Body of pancreas (tissue), 4 donors: ENCODE measurements around the gene TPO. TPM values are rescaled to one million over a fixed set of nuclear protein-coding genes. Genes with fewer than 3 reads are reported as not detected.

Source experiments
- ATAC-seq: fragments of 150-250 bp; one replicate; pipeline ENCODE4 v1.9.1; 2016
- DNase-seq, 4 donors: peaks; one replicate each; pipeline ENCODE4 v3.0.0-alpha.2; 2019
- H3K27ac ChIP-seq, 4 donors: fragments of 200-600 bp; sonication (generic); 1 replicate in 3 of 4; 2 replicates in 1 of 4; pipeline versions ENCODE4 v1.5.1 to v1.6.1; 2016 to 2019; ENCODE audit warnings: mild to moderate bottlenecking in 1 of 4, mixed read lengths in 1 of 4, moderate library complexity in 1 of 4
- H3K27me3 ChIP-seq, 2 donors: fragments of 200-600 bp; sonication (generic); one replicate each; pipeline ENCODE4 v1.6.0; 2016; ENCODE audit warnings: mild to moderate bottlenecking in 1 of 2
- H3K36me3 ChIP-seq, 2 donors: fragments of 200-600 bp; sonication (generic); replicated peaks in 1 of 2; 2 replicates each; pipeline ENCODE4 v1.5.1; 2016; ENCODE audit warnings: low read depth in 2 of 2; ENCODE audit not compliant: insufficient read depth in 1 of 2
- H3K4me1 ChIP-seq: fragments of 200-600 bp; sonication (generic); one replicate; pipeline ENCODE4 v1.6.0; 2016
- H3K4me3 ChIP-seq, 2 donors: fragments of 200-600 bp; sonication (generic); 1 replicate in 1 of 2; 2 replicates in 1 of 2; pipeline ENCODE4 v1.5.1; 2016 to 2019
- H3K9me3 ChIP-seq, 3 donors: fragments of 200-600 bp; sonication (generic); 1 replicate in 2 of 3; 2 replicates in 1 of 3; pipeline ENCODE4 v1.5.1; 2016
- CTCF ChIP-seq, 7 experiments: fragments of 450-650 bp in 4 of 7; fragments of 200-600 bp in 3 of 7; sonication (generic) in 3 of 7; IDR thresholded peaks; one replicate each; pipeline ENCODE4 v1.5.1; 2016 to 2019; ENCODE audit warnings: antibody characterized with exemption in 7 of 7
- POLR2A ChIP-seq, 3 donors: fragments of 450-650 bp; IDR thresholded peaks; one replicate each; pipeline ENCODE4 v1.6.1; 2016; ENCODE audit warnings: antibody characterized with exemption in 3 of 3, mild to moderate bottlenecking in 2 of 3
- WGBS, 2 donors: methylation state at CpG; one replicate each; pipeline ENCODE4 v1.1.5; 2017; 5-methylcytosine and 5-hydroxymethylcytosine counted together
- intact Hi-C: fragments of 100-400 bp; cut with DNase I; formaldehyde crosslinking; loops from one replicate; pipeline ENCODE4 v1.15.1; 2023
- total RNA-seq, 2 donors: library from RNA; depleted of rRNA; stranded (reverse); fragments of >200 nt; gene quantifications; one replicate each; pipeline ENCODE4 v1.1.0, GENCODE V29; 2016

TPO gene
- total RNA-seq, 2 donors from 2014 or later: 1.0 to 4.3 TPM

- H3K4me3 ChIP-seq: no peak overlapping the region
- ATAC-seq (no peak), DNase-seq (no peak)
- no peaks in the 10 kb centered on the region for H3K4me1 ChIP-seq
- H3K27ac ChIP-seq: no peak overlapping the region
- intact Hi-C loops: no loop called here
- no peaks in the 10 kb centered on the region for H3K27me3 ChIP-seq
- WGBS, 2 donors: 75 to 89% methylated on average over 3 of the region's 3 CpGs
- TF ChIP-seq POLR2A (IDR thresholded peaks at IDR 0.05) (no peak), CTCF (IDR thresholded peaks at IDR 0.05) (no peak)
- no peaks in the 10 kb centered on the region for H3K36me3 ChIP-seq
- H3K9me3 ChIP-seq: no peaks in the 10 kb centered on the region
Measured at GRCh38 chr2:1518331-1518803, 105.1 kb downstream of the TPO start.

DNA sequence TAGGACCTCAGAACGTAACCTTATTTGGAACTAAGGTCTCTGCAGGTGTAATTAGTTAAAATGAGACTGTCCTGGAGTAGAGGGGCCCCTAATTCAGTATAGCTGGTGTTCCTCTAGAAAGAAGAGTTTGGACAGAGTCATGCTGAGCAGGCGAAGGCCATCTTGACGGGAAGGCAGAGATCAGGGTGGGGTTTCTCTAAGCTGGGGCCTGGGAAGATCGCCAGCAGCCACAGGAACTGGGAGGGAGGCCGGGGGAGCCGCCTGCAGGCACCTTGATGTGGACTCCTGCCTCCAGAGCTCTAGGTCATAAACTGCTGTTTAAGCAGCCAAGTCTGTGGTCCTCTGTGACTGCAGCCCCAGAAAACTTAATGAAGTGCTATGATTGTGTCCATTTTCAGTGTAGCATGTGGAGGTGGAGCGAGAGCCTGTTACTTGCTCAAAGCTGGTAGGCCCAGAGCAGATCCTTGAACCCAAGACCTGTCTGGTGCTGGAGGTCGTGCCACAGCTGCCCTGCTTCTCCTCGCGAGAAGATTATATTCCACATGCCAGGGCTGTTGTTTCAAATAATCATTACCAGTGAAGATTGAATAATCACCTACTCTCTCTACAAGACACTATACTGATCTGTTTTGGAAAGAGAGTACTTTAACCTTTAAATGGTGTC, 105.7 kb downstream of the TPO start:
- Histone ChIP-seq H3K36me3 (no peaks in the 10 kb centered on the region), H3K27me3 (no peaks in the 10 kb centered on the region), H3K4me3 (no peak overlapping the region), H3K9me3 (no peaks in the 10 kb centered on the region), H3K27ac (no peak overlapping the region), H3K4me1 (no peaks in the 10 kb centered on the region)
- intact Hi-C loops: no loop called here
- TF ChIP-seq CTCF (IDR thresholded peaks at IDR 0.05) (no peak), POLR2A (IDR thresholded peaks at IDR 0.05) (no peak)
- 62 to 65% methylated on average over 10 of the region's 10 CpGs for WGBS, 2 donors
- DNase-seq (no peak), ATAC-seq (no peak)

- H3K4me3 ChIP-seq: no peak overlapping the region
- H3K36me3 ChIP-seq: no peaks in the 10 kb centered on the region
- H3K27me3 ChIP-seq: no peaks in the 10 kb centered on the region
- 78 to 83% methylated on average over 17 to 21 of the region's 21 CpGs for WGBS, 2 donors
- H3K4me1 ChIP-seq: no peaks in the 10 kb centered on the region
- no peak for ATAC-seq
- TF ChIP-seq CTCF (IDR thresholded peaks at IDR 0.05): no peak
- no peak for TF ChIP-seq POLR2A (IDR thresholded peaks at IDR 0.05)
- DNase-seq: no peak
- intact Hi-C loops: no loop called here
- no peaks in the 10 kb centered on the region for H3K9me3 ChIP-seq
- no peak overlapping the region for H3K27ac ChIP-seq
Measured at GRCh38 chr2:1521191-1521877, 108.1 kb downstream of the TPO start.

GRCh38 chr2:1521878-1522830, 108.9 kb downstream of the TPO start:
- TF ChIP-seq CTCF (IDR thresholded peaks at IDR 0.05) (no peak), POLR2A (IDR thresholded peaks at IDR 0.05) (no peak)
- Histone ChIP-seq H3K27me3 (no peaks in the 10 kb centered on the region), H3K36me3 (no peaks in the 10 kb centered on the region), H3K4me1 (no peaks in the 10 kb centered on the region), H3K9me3 (no peaks in the 10 kb centered on the region), H3K27ac (no peak overlapping the region), H3K4me3 (no peak overlapping the region)
- 84 to 91% methylated on average over 25 to 26 of the region's 26 CpGs for WGBS, 2 donors
- no peak for ATAC-seq
- intact Hi-C loops: no loop called here
- no peak for DNase-seq
